Measurements from ENCODE around the gene BGN. TPM values are rescaled to one million over a fixed set of nuclear protein-coding genes. Genes with fewer than 3 reads are reported as not detected.

Gene BGN
- 1.2 and 1.5 TPM in 2 replicates for total RNA-seq (2021)
- long read RNA-seq, partial matches to known transcripts = 0 of 3 reads
- long read RNA-seq, other reads (novel, unspliced or antisense) = 0 of 3 reads

- H3T11ph ChIP-seq (ENCODE audit: low read length) = no peak within 1 kb of the TSS
- peak; percentile 62 for DNase-seq
- H2BK5ac ChIP-seq (ENCODE audit: insufficient read length, low read length) = no peak within 1 kb of the TSS
- no peaks in the 10 kb centered on the region for H3K79me2 ChIP-seq (ENCODE audit: insufficient read depth, low read length)
- no peak within 1 kb of the TSS for H2AK5ac ChIP-seq (ENCODE audit: insufficient read length, low read length)
- H3K36me3 Mint-ChIP-seq (ENCODE audit: insufficient read depth in 1 of 3, low read depth in 3 of 3) = no peaks in the 10 kb centered on the region
- H2BK12ac ChIP-seq (ENCODE audit: insufficient read length, low read depth, low read length) = no peak within 1 kb of the TSS
- H3K79me1 ChIP-seq (ENCODE audit: insufficient read depth, low read depth, low read length, poor library complexity, severe bottlenecking) = no peaks in the 10 kb centered on the region
- H4K5ac ChIP-seq (ENCODE audit: insufficient read length, low read depth, low read length) = no peak within 1 kb of the TSS
- no peak within 1 kb of the TSS for H3K4ac ChIP-seq (ENCODE audit: low read depth, low read length)
- no peak within 1 kb of the TSS for H4K8ac ChIP-seq (replicated peaks; ENCODE audit: insufficient read length, low read depth, low read length)
- no peak within 1 kb of the TSS for H3K56ac ChIP-seq (ENCODE audit: insufficient read length, low read depth, low read length)
- H2BK120ac ChIP-seq (ENCODE audit: low read depth, low read length, poor library complexity, severe bottlenecking) = no peak within 1 kb of the TSS
- H3K9me3 Mint-ChIP-seq = peaks cover 42 to 56% of the 10 kb centered on the region in 2 experiments
- peaks cover 10% of the 10 kb centered on the region for H3K27me3 Mint-ChIP-seq (ENCODE audit: low read depth)
- no peak within 1 kb of the TSS for H3K14ac ChIP-seq (ENCODE audit: insufficient read depth, low read length)
- peaks cover 0 to 5% of the 10 kb centered on the region in 2 experiments; a peak in 2 of 4 replicates for H3K4me1 Mint-ChIP-seq
- no peaks in the 10 kb centered on the region for H3K23me2 ChIP-seq (ENCODE audit: insufficient read length, low read depth, low read length, poor library complexity, severe bottlenecking)
- no peak within 1 kb of the TSS for H2BK20ac ChIP-seq (ENCODE audit: low read depth, low read length, poor library complexity, severe bottlenecking)
- no CpG with 5 or more reads among the region's 41 CpGs for WGBS (ENCODE audit: extremely low coverage, insufficient read length, low lambda C conversion rate)
- no peaks in the 10 kb centered on the region for H4K20me1 ChIP-seq (ENCODE audit: control insufficient read depth, insufficient read depth, insufficient read length)
- peak within 1 kb of the TSS; percentile 1 for H3K4me2 ChIP-seq (ENCODE audit: insufficient read depth, insufficient read length, low read length)
- H3K27me3 ChIP-seq (ENCODE audit: insufficient read depth, low read length) = no peaks in the 10 kb centered on the region
- no peak within 1 kb of the TSS for H3K9ac ChIP-seq (ENCODE audit: extremely low read depth, insufficient read length, low read length)
- H2AFZ ChIP-seq (ENCODE audit: low read length) = no peak within 1 kb of the TSS
- no peak within 1 kb of the TSS for H4K91ac ChIP-seq (ENCODE audit: insufficient read length, low read depth, low read length)
- H3K23ac ChIP-seq (ENCODE audit: insufficient read length, low read depth, low read length) = no peak within 1 kb of the TSS
- H2BK15ac ChIP-seq (ENCODE audit: low read depth, low read length) = no peak within 1 kb of the TSS
- H3K27ac ChIP-seq (ENCODE audit: insufficient read length, low read depth, low read length) = no peak within 1 kb of the TSS
- no peaks in the 10 kb centered on the region for H3K4me1 ChIP-seq (ENCODE audit: insufficient read depth, low read length)
- H3K9me3 ChIP-seq (ENCODE audit: control insufficient read depth, low read depth, low read length) = peaks cover 17% of the 10 kb centered on the region
- no peak within 1 kb of the TSS for H3K18ac ChIP-seq (ENCODE audit: insufficient read length, low read depth, low read length)
- peak; percentile 50; the same call in 2 of the 3 replicates for TF ChIP-seq CTCF (conservative IDR thresholded peaks at IDR 0.05)
- no peak within 1 kb of the TSS for H3K27ac Mint-ChIP-seq
- H3K4me3 Mint-ChIP-seq = peak within 1 kb of the TSS; percentile 44 to 66
These were observed at the start of gene BGN for GRCh38 chrX:153494541-153495361. Gene BGN (plus strand): TSS chrX:153494980. CDS start chrX:153504632, 9,652 bp downstream.
